Nucleus accumbens (tissue), 56 donors: Measurements from ENCODE around the gene ANKRD12.

Source experiments
- DNase-seq, 56 donors: peaks; one replicate each; lab custom pipeline; 2025; lab: John Stamatoyannopoulos, UW

Gene ANKRD12

DNA sequence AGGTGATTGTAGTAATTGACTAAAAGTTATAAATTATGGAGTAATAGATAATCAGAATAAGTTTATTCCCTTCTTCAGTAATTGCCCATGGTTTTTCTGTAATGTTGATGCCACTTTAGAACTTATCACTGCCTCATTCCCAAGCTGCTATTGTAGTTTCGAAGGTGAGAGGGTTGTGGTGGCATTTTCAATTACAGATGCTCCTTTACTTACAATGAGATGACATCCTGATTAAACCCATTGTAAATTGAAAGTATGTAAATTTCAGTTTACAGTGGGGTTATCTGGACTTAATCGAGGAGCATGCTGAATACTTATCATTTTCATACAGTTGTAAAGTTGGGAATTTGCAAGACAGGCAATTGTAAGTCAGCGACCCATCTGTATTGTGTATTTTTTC is 31.2 kb upstream of the ANKRD12 start:
- DNase-seq, result no peak

DNA sequence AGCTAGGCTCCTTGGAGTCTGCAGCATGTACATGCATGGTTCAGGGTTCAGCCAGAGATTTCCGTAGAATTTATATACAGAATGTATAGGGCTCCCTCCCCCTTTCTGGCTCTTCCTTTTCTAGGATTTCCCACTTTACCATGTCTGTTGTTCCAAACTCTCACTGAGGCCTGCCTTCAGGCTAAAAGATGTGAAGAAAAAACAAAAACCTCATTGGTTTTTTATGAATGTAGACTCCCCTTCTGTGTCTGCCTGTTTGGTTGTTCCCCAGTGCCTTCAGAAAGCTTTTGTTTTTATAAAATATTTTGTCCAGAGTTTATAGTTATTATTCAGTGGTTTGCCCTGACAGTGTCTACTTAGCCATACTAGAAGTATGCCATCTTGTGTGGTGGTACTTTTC is 30.5 kb upstream of the ANKRD12 start:
- DNase-seq, result no peak

DNA sequence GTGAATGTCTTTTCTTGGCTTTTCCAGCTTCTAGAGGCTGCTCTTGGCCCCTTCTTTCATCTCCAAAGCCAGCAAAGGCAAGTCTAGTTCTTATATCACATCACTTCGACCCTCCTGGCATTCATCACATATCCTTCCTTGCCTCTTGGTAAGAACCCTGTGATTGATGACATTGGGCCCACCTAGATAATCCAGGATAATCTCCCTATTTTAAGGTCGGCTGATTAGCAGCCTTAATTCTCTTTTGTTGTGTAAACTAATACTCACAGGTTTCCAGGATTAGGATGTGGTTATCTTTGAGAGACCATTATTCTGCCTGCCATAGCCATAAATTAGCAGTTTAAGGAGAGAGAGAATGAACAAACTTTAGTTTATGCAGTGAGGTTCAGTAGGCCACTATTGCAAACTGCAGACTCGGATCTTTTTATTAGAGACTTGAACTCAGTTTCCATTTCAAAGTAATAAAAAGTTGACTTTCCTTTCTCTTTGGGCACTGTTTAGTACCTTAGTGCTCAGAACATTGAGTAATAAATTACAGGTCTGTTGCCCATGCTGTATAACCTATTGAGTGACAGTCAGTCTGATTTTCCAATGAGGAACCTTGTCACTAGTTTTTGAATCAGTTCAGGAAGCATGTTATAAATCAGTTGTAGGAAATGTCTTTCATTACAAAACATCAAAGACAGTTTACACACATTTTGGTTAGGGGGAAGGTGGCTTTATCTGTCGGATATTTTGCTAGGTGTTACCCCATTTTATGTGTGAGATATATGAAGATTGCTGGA is 29.6 kb upstream of the ANKRD12 start:
- DNase-seq, result no peak

DNA sequence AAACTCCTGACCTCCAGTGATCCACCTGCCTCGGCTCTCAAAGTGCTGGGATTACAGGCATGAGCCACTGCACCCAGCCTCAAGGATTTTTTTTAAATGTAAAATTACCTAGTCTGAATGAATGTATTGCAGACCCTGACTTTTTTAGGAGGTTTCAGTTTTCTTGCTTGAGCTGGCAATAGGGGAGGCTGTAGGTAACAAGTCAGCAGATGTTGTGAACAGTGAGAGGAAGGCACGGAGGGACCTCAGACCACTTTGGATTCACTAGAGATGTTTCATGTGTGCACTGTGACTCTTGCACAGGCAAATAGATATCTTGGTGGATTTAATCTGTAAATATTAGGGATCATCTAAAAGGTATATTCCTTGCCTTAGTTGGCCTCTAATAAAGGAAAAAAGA is 27.7 kb upstream of the ANKRD12 start:
- DNase-seq, result no peak

DNA sequence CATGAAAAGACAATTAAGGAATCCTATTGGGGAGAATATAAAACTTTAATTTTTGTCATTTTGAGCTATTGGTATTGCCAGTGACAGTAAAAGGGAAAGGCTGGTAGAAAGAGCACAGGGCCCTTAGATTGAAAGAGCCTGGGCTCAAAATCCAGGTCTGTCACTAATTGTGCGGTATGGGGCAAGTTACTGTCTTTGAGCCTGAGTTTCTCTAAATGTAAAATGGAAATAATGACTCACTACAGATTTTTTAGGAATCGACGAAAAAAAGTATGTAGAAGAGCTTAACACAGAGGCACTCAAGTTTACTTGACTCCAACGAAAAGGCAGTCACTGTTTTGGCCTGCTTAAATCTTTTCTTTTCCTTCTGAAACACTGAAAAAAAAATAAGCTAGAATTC is 27.1 kb upstream of the ANKRD12 start:
- DNase-seq, result no peak

DNA sequence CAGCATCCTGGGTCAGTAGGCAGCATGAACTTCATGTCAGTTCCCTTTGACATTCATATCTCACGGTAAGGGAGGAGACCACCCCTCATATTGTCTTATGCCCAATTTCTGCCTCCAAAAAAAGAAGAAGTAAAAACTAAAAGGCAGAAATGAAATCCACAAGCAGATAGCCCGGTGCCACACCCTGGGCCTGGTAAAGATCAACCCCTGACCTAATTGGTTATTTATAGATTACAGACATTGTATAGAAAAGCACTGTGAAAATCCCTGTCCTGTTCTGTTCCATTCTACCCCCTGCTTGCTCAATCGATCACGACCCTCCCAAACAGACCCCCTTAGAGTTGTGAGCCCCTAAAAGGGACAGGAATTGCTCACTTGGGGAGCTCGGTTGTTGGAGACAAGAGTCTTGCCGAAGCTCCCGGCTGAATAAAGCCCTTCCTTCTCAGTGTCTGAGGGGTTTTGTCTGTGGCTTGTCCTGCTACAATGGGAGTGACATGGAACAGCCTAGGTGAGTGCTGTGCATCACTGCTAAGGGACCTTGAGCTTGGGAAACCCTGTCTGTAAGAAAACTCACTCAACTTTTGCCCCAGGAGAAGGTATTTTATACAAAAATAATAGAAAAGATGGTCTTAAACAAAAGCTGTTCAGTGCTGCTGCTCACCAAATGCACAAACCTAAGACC is 23.0 kb upstream of the ANKRD12 start:
- no peak for DNase-seq

DNA sequence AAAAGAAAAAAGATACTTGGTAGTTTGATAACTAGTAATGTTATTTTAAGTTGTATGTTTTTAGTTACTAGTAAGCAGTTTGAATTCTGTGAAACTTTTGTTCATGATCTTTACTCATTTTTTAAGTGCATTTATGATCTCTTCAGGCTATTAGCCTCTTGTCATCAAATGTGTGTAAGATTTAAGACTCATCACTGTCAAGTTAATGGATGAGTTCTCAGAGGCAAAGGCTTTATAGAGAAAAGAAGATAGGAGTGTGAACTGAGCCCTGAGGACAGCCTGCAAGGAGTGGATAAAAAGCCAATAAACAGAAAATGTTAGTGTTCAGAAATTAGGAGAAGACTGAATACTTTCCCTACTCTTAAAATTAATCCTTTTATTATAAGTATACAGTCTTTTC is 20.6 kb upstream of the ANKRD12 start:
- no peak for DNase-seq

DNA sequence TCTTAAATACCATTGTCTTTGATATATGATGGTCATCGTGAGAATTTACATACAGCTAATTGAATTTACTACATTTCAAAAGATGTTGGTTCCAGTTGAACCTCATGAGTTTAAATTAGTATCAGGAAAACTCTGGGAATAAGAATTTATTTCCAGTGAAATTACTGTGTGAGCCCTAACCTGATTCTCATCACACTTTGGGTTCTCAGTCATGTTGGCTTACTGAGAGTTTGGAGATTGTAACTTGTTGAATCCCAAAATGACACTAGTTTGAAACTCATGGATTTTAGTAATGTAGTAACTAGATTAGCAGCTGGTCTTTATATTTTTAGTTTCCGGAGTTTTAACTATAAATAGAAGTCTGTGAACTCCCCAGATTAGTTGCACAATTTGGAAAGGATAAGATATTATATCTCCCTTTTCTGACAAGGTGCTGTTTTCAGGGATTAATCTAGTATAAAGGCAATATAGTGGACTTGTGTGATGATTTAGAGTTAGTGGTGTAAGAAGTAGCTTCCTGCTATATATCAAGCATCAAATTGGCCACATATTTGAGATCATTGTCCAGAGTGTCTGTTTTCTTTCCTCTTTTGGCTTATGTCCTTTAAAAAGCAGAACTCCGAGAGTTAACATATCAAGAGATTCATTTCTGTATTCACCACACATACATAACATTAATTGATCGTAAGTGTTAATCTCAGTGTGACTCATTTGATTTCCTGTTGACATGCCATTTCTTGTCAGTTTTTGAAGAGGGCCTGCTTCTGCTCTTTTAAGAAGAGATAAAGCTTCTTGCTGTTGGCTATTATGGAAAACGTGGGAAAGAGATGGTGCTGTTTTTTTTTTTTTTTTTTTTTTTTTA is 18.4 kb upstream of the ANKRD12 start:
- DNase-seq, result no peak

DNA sequence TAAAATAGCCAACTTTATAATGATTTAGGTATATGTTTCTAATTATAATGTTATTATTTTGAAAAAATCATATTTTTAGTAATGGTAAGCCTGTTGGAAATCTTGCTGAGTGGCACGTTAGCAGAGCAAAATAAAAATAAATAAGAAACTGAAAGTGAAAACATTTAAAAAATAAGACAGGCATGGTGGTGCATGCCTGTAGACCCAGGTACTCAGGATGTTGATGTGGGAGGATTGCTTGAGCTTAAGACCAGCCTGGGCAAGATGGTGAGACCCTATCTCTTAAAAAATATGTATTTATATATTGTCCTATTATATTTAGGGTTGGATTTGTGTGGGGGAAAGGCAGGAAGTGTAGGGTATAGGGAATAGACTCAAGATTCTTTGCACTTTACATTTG is 15.8 kb upstream of the ANKRD12 start:
- no peak for DNase-seq

DNA sequence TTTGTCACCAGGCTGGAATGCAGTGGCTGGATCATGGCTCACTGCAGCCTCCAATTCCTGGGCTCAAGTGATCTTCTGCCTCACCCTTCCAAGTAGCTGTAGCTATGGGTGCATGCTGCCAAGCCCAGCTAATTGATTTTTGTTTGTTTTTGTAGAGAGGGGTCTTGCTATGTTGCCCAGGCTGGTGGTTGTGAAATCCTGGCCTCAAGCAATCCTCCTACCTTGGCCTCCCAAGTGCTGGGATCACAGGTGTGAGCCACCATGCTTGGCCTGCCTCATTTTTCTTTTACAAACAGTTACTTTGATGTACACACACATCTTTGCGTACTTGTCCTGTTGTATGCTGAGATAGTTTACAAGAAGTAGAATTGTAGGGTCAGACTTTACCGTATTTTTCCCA is 13.1 kb upstream of the ANKRD12 start:
- no peak for DNase-seq

DNA sequence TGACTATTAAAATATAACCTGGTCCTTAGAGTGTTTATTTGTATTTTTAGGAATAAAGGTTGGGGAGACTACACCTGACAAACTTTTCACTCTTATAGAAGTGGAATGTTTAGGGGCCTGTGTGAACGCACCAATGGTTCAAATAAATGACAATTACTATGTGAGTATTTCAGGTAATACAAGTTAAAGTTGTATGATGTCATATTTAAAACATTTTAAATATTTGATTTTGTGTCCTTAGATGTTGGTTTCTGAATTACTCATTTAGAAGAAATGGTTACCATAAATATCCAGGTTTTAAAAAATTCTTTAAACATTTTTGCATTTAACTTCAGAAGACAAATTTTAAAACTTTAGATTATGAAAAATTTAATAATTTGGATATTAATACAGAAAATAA is 11.8 kb upstream of the ANKRD12 start:
- DNase-seq, result no peak

DNA sequence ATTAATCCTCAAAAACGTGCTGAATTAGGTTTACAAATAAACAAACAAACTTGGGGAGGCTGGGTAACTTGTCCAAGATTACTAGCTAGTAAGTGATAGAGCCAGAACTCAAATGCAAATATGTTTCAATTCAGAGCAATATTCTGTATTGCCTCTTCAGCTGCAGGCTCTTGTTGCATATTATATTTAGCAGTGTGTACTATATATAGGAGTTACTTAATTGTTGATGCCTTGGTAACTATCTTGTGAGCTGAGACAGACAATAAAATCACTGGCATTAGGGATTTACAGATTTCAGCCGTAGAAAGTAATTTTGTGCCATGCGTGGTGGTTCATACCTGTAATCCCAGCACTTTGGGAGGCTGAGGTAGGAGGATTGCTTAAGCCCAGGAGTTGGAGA is 10.2 kb upstream of the ANKRD12 start:
- DNase-seq, result no peak

DNA sequence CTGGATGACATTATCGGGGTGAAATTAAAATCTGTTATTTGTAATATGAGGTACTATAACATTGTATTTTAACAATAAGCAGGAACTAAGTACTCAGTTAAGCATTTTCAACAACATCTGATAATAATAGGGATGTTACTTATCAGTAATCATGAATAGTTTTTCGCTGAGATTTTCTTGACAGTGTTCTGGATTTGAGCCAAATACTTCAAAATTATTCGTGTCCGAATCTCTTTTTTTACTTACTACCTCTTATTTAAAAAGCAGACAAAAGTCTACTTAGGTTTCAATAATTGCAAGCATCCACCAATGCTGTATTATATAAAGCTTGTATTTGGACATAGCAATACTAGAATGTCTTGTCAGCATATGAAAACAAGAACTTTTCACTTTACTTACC is 6.4 kb upstream of the ANKRD12 start:
- no peak for DNase-seq

DNA sequence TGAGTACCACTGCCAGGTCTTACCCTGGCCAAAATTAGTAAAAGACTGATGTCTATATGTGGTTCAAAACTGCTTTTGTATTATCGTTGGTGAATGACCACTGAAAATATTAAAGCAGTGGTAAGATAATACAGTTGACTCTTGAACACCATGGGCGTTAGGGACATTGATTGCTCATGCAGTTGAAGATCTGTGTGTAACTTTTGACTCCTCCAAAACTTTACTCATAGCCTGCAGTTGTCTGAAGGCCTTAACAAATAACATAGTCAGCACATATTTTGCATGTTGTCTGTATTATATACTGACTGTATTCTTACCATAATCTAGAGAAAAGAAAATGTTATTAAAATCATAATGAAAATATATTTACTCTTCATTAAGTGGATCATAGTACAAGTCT is 5.8 kb upstream of the ANKRD12 start:
- DNase-seq, result no peak

DNA sequence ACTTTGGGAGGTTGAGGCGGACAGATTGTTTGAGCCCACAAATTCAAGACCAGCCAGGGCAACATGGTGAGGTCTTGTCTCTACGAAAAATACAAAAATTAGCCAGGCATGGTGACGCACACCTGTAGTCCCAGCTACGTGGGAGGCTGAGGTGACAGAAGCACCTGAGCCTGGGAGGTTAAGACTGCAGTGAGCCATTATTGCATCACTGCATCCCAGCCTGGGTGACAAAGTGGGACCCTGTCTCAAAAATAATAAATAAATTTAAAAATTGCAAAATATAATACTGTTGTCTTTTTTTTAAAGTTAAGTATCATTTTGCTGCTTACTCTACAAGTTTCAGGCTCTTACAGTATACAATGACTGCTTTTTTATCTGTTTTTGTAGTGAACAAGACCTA is 4.0 kb upstream of the ANKRD12 start:
- no peak for DNase-seq

DNA sequence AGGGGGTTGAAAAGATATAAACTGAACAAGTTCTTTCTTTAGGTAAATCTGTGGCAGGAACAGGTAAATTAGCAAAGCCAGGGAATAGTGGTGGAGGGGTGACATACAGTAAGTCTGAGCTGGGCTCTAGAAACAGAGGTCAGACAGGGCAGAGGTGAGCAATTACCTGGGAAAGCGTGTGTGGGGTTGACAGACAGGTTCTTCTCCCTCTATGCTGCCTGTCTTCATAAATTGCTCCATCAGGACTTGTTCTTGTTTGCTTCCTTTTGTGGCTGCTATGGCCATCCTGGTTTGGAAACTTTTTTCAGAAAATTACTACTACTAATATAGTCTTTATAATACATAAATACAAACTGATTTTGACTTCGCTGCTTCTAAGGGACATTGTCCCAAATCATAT is 3.4 kb upstream of the ANKRD12 start:
- DNase-seq, result no peak

DNA sequence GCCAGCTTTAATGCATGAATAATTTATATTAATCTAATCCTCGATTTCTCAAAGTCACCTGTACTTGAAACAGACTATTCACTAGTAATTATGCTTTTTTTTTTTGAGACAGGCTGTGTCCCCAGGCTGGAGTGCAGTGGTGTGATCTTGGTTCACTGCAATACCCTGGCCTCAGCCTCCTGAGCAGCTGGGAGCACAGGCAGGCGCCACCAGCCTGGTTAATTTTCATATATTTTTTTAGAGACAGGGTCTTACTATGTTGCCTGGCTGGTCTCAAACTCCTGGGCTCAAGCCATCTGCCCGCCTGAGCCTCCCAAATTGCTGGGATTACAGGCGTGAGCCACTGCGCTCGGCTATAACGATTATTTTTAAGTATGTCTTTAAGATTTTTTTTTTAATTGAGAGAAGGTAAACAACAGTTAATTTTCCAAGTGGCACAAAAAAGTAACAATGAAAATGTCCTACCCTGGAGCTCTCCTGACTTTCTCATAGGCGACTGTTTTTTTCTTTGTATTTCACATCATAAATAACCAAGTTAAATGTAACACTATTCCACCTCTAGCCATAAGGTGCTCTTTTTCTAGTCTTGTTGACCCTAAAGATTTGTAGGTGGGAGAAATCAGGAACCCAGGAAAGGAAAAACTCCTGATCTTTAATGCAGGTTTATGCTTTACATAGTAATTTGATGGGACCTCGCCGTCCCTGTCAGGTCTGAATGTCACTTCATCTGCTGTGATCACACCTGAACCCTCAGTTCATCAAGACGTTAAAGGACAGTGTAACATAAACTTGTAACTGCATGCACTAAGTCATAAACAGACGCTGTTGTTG is 1.3 kb upstream of the ANKRD12 start:
- DNase-seq, result no peak

DNA sequence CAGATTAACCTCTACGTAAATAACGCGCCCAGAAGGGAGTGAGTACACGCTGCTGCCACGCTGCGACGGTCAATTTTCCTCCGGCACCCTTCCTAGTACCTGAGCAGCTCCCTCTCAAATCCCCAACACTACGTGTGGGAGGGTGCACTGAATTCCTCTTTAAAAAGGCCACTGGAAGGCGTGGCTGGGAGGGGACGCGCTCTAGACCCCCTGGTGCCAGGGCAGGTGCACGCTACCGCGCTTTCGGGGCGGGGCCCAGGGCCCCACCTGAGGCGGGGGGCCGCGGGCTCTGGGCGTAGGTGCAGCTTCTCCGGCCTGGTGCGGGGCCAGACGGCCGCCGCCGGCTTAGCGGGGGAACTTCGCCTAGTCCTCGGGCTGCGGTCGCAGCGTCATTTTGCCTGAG is 668 bp upstream of the ANKRD12 start:
- DNase-seq, result peak in 13 of 56 donors; percentile 49 to 77 (median 66)

DNA sequence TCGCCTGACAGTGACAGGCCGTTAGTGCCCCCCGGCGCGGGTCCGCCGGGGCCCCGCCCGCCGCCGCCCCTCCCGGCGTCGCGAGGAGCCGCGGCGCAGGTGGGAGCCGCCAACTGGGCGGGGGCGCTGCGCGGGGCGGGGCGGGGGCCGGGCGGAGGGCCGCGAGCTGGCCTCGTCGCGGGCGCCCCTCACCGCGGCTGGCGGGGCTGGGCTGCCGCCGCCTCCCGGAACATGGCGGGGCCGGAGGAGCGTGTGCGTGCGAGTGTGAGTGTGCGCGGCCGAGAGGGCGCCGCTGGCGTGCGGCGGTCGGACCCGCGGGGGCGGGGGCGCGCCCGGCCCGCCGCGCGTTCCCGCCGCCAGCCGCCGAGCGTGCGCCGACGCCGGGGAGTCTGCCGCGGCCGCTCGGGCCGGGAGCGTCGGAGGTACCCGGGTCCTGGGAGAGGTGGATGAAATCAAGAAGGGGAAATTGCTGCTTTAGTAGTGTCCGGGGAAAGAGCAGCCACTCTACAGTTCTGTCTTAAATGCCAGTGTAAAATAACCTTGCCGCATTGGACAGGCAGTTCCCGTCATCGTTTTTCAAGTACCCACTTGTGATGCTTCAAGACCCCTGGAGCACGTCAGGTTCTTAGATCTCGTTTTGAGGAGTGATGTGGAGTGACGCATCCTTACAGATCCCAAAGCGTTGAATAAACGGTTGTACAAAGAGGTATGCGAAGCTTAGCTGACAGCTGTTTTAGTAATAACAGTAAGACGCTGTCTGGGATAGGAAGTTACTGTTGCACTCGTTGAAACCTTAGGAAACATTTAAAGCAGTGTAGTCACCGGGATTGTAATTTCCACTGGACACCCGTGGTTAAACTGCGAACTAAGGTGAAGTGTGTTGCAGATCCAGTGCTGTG is 836 bp downstream of the ANKRD12 start:
- peak in 43 of 56 donors; percentile 20 to 81 (median 58) for DNase-seq
